ENCODE measurements around the gene PPIL3.

DNA sequence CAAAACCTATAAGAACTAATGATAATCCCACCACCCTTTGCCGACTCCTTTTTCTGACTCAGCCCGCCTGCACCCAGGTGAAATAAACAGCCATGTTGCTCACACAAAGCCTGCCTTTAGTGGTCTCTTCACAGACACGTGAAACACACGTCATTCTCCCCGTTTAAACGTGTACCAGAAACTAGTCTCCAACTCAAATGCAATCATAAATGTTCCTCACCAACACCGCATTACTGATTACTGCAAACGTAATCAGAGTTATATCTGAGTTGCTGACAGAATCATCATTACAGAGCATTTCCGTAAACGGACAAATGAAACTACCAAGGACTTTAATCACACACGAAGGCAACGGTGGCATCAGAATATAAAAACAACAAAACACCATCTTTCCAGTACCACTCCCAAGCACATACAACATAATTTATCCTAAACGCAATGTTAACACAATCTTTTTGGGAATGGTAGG, 26.3 kb downstream of the PPIL3 start:
- TF ChIP-seq, protein P1, sequence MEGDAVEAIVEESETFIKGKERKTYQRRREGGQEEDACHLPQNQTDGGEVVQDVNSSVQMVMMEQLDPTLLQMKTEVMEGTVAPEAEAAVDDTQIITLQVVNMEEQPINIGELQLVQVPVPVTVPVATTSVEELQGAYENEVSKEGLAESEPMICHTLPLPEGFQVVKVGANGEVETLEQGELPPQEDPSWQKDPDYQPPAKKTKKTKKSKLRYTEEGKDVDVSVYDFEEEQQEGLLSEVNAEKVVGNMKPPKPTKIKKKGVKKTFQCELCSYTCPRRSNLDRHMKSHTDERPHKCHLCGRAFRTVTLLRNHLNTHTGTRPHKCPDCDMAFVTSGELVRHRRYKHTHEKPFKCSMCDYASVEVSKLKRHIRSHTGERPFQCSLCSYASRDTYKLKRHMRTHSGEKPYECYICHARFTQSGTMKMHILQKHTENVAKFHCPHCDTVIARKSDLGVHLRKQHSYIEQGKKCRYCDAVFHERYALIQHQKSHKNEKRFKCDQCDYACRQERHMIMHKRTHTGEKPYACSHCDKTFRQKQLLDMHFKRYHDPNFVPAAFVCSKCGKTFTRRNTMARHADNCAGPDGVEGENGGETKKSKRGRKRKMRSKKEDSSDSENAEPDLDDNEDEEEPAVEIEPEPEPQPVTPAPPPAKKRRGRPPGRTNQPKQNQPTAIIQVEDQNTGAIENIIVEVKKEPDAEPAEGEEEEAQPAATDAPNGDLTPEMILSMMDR (IDR thresholded peaks at IDR 0.05; ENCODE audit: low read depth, low read length), result no peak
- TF ChIP-seq EZH2phosphoT487 (IDR thresholded peaks at IDR 0.05; ENCODE audit: low read depth), result no peak

Data from OCI-LY3 (cell line).